ENCODE data around the gene IGHMBP2.

- TF ChIP-seq, protein P1, sequence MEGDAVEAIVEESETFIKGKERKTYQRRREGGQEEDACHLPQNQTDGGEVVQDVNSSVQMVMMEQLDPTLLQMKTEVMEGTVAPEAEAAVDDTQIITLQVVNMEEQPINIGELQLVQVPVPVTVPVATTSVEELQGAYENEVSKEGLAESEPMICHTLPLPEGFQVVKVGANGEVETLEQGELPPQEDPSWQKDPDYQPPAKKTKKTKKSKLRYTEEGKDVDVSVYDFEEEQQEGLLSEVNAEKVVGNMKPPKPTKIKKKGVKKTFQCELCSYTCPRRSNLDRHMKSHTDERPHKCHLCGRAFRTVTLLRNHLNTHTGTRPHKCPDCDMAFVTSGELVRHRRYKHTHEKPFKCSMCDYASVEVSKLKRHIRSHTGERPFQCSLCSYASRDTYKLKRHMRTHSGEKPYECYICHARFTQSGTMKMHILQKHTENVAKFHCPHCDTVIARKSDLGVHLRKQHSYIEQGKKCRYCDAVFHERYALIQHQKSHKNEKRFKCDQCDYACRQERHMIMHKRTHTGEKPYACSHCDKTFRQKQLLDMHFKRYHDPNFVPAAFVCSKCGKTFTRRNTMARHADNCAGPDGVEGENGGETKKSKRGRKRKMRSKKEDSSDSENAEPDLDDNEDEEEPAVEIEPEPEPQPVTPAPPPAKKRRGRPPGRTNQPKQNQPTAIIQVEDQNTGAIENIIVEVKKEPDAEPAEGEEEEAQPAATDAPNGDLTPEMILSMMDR (IDR thresholded peaks at IDR 0.05), result no peak
- TF ChIP-seq POLR2AphosphoS5 (IDR thresholded peaks at IDR 0.05) (no peak), EP300 (IDR thresholded peaks at IDR 0.05) (no peak)
Measured at GRCh38 chr11:68982134-68982533, 78.4 kb downstream of the IGHMBP2 start.

Measured in suprapubic skin (tissue), 4 donors.